ENCODE measurements around the gene GLOD4. TPM values are rescaled to one million over a fixed set of nuclear protein-coding genes. Genes with fewer than 3 reads are reported as not detected.
A peak's percentile ranks its signal among the peaks of the same experiment; 100 is the strongest.

The GLOD4 gene
- total RNA-seq, 4 donors from 2014 or later, result 41.1 to 73.1 (median 44.7) TPM

GRCh38 chr17:824378-824777 lies 42.3 kb upstream of the GLOD4 start:
- DNase-seq (ENCODE audit: low spot score) (no peak), ATAC-seq (ENCODE audit: low FRiP score) (no peak)
- TF ChIP-seq, protein P1, sequence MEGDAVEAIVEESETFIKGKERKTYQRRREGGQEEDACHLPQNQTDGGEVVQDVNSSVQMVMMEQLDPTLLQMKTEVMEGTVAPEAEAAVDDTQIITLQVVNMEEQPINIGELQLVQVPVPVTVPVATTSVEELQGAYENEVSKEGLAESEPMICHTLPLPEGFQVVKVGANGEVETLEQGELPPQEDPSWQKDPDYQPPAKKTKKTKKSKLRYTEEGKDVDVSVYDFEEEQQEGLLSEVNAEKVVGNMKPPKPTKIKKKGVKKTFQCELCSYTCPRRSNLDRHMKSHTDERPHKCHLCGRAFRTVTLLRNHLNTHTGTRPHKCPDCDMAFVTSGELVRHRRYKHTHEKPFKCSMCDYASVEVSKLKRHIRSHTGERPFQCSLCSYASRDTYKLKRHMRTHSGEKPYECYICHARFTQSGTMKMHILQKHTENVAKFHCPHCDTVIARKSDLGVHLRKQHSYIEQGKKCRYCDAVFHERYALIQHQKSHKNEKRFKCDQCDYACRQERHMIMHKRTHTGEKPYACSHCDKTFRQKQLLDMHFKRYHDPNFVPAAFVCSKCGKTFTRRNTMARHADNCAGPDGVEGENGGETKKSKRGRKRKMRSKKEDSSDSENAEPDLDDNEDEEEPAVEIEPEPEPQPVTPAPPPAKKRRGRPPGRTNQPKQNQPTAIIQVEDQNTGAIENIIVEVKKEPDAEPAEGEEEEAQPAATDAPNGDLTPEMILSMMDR (IDR thresholded peaks at IDR 0.05), result no peak

- no peak for DNase-seq (ENCODE audit: low spot score)
- TF ChIP-seq, protein P1 (IDR thresholded peaks at IDR 0.05), result no peak
- ATAC-seq (ENCODE audit: low FRiP score), result no peak
Observed at GRCh38 chr17:823501-823902, 41.4 kb upstream of the GLOD4 start.

GRCh38 chr17:819251-819650 lies 37.2 kb upstream of the GLOD4 start:
- no peak for ATAC-seq (ENCODE audit: low FRiP score)
- no peak for DNase-seq (ENCODE audit: low spot score)
- TF ChIP-seq, protein P1 (IDR thresholded peaks at IDR 0.05), result no peak

GRCh38 chr17:814371-814770 lies 32.3 kb upstream of the GLOD4 start:
- DNase-seq (ENCODE audit: low spot score) (no peak), ATAC-seq (ENCODE audit: low FRiP score) (no peak)
- TF ChIP-seq, protein P1 (IDR thresholded peaks at IDR 0.05), result no peak

DNA sequence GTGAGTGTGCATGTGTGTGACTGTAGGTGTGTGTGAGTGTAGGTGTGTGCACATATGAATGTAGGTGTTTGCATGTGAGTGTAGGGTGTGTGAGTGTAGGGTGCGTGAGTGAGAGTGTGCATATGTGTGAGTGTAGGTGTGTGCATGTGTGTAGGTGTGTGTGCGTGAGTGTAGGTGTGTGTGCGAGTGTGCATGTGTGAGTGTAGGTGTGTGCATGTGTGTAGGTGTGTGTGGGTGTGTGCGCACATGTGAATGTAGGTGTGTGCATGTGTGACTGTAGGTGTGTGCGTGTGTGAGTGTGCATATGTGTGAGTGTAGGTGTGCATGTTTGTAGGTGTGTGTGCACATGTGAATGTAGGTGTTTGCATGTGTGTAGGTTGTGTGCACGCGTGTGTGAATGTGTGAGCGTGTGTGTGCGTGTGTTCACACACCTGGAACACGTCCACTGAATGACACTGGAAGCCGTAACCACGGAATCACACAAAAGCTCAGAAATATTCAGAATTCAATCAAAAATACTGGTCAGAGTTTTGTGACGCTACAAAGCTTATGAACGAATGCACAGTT lies 30.6 kb upstream of the GLOD4 start:
- ATAC-seq (ENCODE audit: low FRiP score), result peak; percentile 39
- no peak for DNase-seq (ENCODE audit: low spot score)
- TF ChIP-seq, protein P1 (IDR thresholded peaks at IDR 0.05), result no peak

DNA sequence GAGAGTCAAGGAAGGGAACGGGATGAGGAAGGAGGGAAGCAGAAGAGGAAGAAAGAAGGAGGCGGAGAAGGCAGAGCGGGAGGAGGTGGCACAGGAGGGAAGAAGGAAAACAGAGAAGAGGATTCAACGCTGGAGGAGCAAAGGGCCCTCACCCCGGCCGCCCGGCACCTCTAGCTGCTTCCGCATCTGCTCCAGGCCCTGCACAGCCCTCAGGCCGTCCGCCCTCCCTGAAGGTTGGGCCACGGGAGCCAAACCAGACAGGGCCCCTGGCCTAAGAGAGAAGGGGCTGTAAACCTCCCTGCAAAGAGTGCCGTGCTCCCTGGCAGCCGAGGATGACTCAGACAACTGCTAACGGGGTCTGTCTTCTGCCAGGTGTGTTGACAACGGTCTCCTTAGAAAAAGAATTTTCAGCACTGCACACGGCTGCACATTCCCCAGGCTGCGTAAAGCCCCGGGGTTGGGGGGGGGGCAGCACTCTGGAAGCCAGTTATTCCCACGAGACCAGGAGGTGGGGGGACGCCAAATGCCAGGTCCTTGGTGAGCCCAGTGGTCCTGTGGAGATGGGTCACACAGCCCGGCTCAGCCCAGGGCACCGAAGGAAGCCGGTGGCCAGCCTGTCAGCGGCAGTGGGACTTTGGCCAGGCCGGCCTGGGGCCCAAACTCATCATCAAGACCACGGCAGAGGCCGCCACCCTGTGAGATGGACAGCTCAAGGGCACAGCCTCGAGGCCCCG lies 29.1 kb upstream of the GLOD4 start:
- TF ChIP-seq, protein P1 (IDR thresholded peaks at IDR 0.05), result no peak
- DNase-seq (ENCODE audit: low spot score), result no peak
- no peak for ATAC-seq (ENCODE audit: low FRiP score)

All from omental fat pad (tissue), 4 donors.